Neural progenitor cell (in vitro differentiated cells): Measurements from ENCODE around the gene PTPRJ. TPM values are rescaled to one million over a fixed set of nuclear protein-coding genes. Genes with fewer than 3 reads are reported as not detected.
A peak's percentile ranks its signal among the peaks of the same experiment; 100 is the strongest.

Experiments used
- DNase-seq: peaks from one replicate; pipeline ENCODE4 v3.0.0-alpha.2; 2016; ENCODE audit warnings: low spot score
- H2AFZ ChIP-seq: fragments of 200-600 bp; sonication (generic); replicated peaks from 2 replicates; pipeline ENCODE4 v1.6.1; 2016; ENCODE audit warnings: antibody characterized with exemption
- H3F3A ChIP-seq: fragments of 200-600 bp; sonication (generic); 2 replicates; pipeline ENCODE4 v1.6.1; 2016; ENCODE audit warnings: antibody characterized with exemption, low read depth
- H3K27ac ChIP-seq: fragments of 200-600 bp; sonication (generic); 2 replicates; pipeline ENCODE4 v1.5.1; 2016; ENCODE audit warnings: mild to moderate bottlenecking
- H3K27me3 ChIP-seq: fragments of 200-600 bp; sonication (generic); 2 replicates; pipeline ENCODE4 v1.6.1; 2016; ENCODE audit warnings: mild to moderate bottlenecking, moderate library complexity
- H3K36me3 ChIP-seq: fragments of 200-600 bp; sonication (generic); 2 replicates; pipeline ENCODE4 v1.5.1; 2016
- H3K4me1 ChIP-seq: fragments of 200-600 bp; sonication (generic); 2 replicates; pipeline ENCODE4 v1.6.1; 2016; ENCODE audit warnings: mixed run types
- H3K4me2 ChIP-seq: fragments of 200-600 bp; sonication (generic); 2 replicates; pipeline ENCODE4 v1.6.1; 2016
- H3K4me3 ChIP-seq: fragments of 200-600 bp; sonication (generic); 2 replicates; pipeline ENCODE4 v1.5.1; 2016
- H3K79me2 ChIP-seq: fragments of 200-600 bp; sonication (generic); 2 replicates; pipeline ENCODE4 v1.6.1; 2016; ENCODE audit warnings: low read depth
- H3K9ac ChIP-seq: fragments of 200-600 bp; sonication (generic); 2 replicates; pipeline ENCODE4 v1.6.1; 2016
- H3K9me3 ChIP-seq: fragments of 200-600 bp; sonication (generic); 2 replicates; pipeline ENCODE4 v1.5.1; 2016; ENCODE audit warnings: low read depth
- H4K20me1 ChIP-seq: fragments of 200-600 bp; sonication (generic); 2 replicates; pipeline ENCODE4 v1.6.1; 2016; ENCODE audit warnings: low read depth
- H3K27ac Mint-ChIP-seq: 3 replicates; pipeline ENCODE4 v1.8.0; 2021; ENCODE audit warnings: mixed read lengths
- H3K27me3 Mint-ChIP-seq: 2 replicates; pipeline ENCODE4 v1.8.0; 2022; ENCODE audit warnings: low read depth, mild to moderate bottlenecking, inconsistent platforms, moderate library complexity, mixed read lengths; ENCODE audit not compliant: insufficient read depth
- H3K36me3 Mint-ChIP-seq: 3 replicates; pipeline ENCODE4 v1.8.0; 2021; ENCODE audit warnings: mixed read lengths
- H3K4me1 Mint-ChIP-seq: 3 replicates; pipeline ENCODE4 v1.8.0; 2021; ENCODE audit warnings: mixed read lengths
- H3K4me3 Mint-ChIP-seq: 3 replicates; pipeline ENCODE4 v1.8.0; 2021; ENCODE audit warnings: mild to moderate bottlenecking, moderate library complexity, mixed read lengths
- H3K9me3 Mint-ChIP-seq: 3 replicates; pipeline ENCODE4 v1.8.0; 2020; ENCODE audit warnings: mixed read lengths
- CTCF ChIP-seq: fragments of 200-600 bp; sonication (generic); IDR thresholded peaks from 2 replicates; pipeline ENCODE4 v1.5.1; 2017; ENCODE audit warnings: antibody characterized with exemption, mild to moderate bottlenecking
- EZH2 ChIP-seq: fragments of 200-600 bp; sonication (generic); IDR thresholded peaks from 2 replicates; pipeline ENCODE4 v1.6.1; 2017; ENCODE audit warnings: antibody characterized with exemption, mild to moderate bottlenecking, moderate library complexity
- EZH2phosphoT487 ChIP-seq: fragments of 200-600 bp; sonication (generic); IDR thresholded peaks from 2 replicates; pipeline ENCODE4 v1.6.1; 2017; ENCODE audit warnings: antibody characterized with exemption
- total RNA-seq: library from RNA; depleted of rRNA; stranded (reverse); fragments of >200 nt; gene quantifications from 2 replicates; pipeline ENCODE4 v1.2.3, GENCODE V29; 2015; ENCODE audit warnings: low replicate concordance

Gene PTPRJ
- total RNA-seq, 1 donor from 2014 or later, result 28.0 TPM

DNA sequence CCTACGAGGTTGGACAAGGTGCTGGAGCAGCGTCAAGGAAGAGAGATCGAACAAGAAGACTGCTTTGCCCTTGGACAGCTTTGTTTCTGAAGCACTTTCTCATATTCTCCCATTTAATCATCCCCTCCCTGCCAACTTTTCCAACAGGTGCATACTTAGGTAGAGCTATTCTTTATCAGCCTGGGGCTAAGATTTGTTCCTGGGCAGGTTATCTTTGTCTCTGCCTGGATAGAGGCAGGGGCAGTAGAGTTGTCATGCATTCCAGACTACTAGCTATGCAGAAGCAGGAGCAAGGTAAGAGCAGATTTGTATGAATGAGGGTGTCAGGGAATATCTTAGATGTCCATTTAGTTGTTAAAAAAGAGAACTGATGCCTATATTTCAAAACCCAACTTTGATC lies 82.3 kb downstream of the PTPRJ start:
- H3K9me3 ChIP-seq, result no peaks in the 10 kb centered on the region
- Mint-ChIP-seq H3K4me1 (peaks cover 42% of the 10 kb centered on the region), H3K4me3 (no peak overlapping the region), H3K9me3 (no peaks in the 10 kb centered on the region), H3K36me3 (no peaks in the 10 kb centered on the region), H3K27ac (no peak overlapping the region), H3K27me3 (peaks cover 4% of the 10 kb centered on the region)
- H3K36me3 ChIP-seq, result no peaks in the 10 kb centered on the region
- no peak overlapping the region for H3K9ac ChIP-seq
- TF ChIP-seq CTCF, result no peak
- no peak for TF ChIP-seq EZH2
- no peak for TF ChIP-seq EZH2phosphoT487
- H3K4me3 ChIP-seq, result no peak overlapping the region
- H2AFZ ChIP-seq, result no peak overlapping the region
- no peaks in the 10 kb centered on the region for H4K20me1 ChIP-seq
- H3K27me3 ChIP-seq, result no peaks in the 10 kb centered on the region
- H3K4me1 ChIP-seq, result peaks cover 17% of the 10 kb centered on the region
- peaks cover 19% of the 10 kb centered on the region for H3F3A ChIP-seq
- no peaks in the 10 kb centered on the region for H3K79me2 ChIP-seq
- no peak overlapping the region for H3K27ac ChIP-seq
- H3K4me2 ChIP-seq, result no peak overlapping the region
- DNase-seq, result no peak

- no peaks in the 10 kb centered on the region for H3K9me3 ChIP-seq
- no peaks in the 10 kb centered on the region for H3K27me3 ChIP-seq
- H2AFZ ChIP-seq, result no peak overlapping the region
- no peak overlapping the region for H3K27ac ChIP-seq
- peak overlapping the region; percentile 84 for H3K27ac Mint-ChIP-seq
- peaks cover under 1% of the 10 kb centered on the region for H3K27me3 Mint-ChIP-seq
- peaks cover 23% of the 10 kb centered on the region for H3F3A ChIP-seq
- no peaks in the 10 kb centered on the region for H3K79me2 ChIP-seq
- DNase-seq, result no peak
- H3K4me1 Mint-ChIP-seq, result peaks cover 42% of the 10 kb centered on the region
- H3K36me3 Mint-ChIP-seq, result no peaks in the 10 kb centered on the region
- peaks cover 21% of the 10 kb centered on the region for H3K4me1 ChIP-seq
- H3K4me3 Mint-ChIP-seq, result no peak overlapping the region
- TF ChIP-seq EZH2, result no peak
- TF ChIP-seq CTCF, result no peak
- TF ChIP-seq EZH2phosphoT487, result no peak
- H3K36me3 ChIP-seq, result no peaks in the 10 kb centered on the region
- no peaks in the 10 kb centered on the region for H3K9me3 Mint-ChIP-seq
- no peak overlapping the region for H3K4me2 ChIP-seq
- H3K9ac ChIP-seq, result no peak overlapping the region
- H3K4me3 ChIP-seq, result no peak overlapping the region
- peaks cover 5% of the 10 kb centered on the region for H4K20me1 ChIP-seq
These were observed 83.1 kb downstream of the PTPRJ start for GRCh38 chr11:48063424-48063978.

DNA sequence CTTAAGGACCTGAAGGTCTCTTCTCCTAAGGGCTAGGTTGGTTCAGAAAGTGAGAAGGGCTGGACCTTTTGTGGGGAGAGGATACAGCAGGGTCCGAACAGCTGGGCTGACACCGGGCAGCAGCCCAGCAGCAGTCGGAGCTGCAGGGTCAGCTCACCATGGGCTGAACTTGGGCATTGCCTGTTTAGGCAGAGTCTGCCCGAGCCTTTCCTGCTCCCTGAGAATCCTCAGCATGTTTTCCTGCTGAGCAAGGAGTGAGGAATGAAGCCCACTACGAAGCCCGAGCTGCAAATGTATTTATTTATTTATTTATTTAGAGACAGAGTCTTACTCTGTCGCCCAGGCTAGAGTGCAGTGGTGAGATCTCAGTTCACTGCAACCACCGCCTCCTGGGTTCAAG lies 83.9 kb downstream of the PTPRJ start:
- H2AFZ ChIP-seq, result no peak overlapping the region
- peaks cover 21% of the 10 kb centered on the region for H3K4me1 ChIP-seq
- H3K79me2 ChIP-seq, result no peaks in the 10 kb centered on the region
- Mint-ChIP-seq H3K36me3 (no peaks in the 10 kb centered on the region), H3K9me3 (no peaks in the 10 kb centered on the region), H3K27me3 (no peaks in the 10 kb centered on the region), H3K27ac (no peak overlapping the region), H3K4me3 (no peak overlapping the region), H3K4me1 (peaks cover 39% of the 10 kb centered on the region)
- TF ChIP-seq CTCF (no peak), EZH2phosphoT487 (no peak), EZH2 (no peak)
- DNase-seq, result no peak
- H3K4me3 ChIP-seq, result no peak overlapping the region
- H3K9me3 ChIP-seq, result no peaks in the 10 kb centered on the region
- H4K20me1 ChIP-seq, result peaks cover 5% of the 10 kb centered on the region
- H3K9ac ChIP-seq, result no peak overlapping the region
- H3K36me3 ChIP-seq, result no peaks in the 10 kb centered on the region
- H3K4me2 ChIP-seq, result no peak overlapping the region
- no peak overlapping the region for H3K27ac ChIP-seq
- H3K27me3 ChIP-seq, result no peaks in the 10 kb centered on the region
- peaks cover 23% of the 10 kb centered on the region for H3F3A ChIP-seq
